ENCODE results near the gene EPHA8.

GRCh38 chr1:22573237-22573636, 9.9 kb downstream of the EPHA8 start:
- TF ChIP-seq, protein P1, sequence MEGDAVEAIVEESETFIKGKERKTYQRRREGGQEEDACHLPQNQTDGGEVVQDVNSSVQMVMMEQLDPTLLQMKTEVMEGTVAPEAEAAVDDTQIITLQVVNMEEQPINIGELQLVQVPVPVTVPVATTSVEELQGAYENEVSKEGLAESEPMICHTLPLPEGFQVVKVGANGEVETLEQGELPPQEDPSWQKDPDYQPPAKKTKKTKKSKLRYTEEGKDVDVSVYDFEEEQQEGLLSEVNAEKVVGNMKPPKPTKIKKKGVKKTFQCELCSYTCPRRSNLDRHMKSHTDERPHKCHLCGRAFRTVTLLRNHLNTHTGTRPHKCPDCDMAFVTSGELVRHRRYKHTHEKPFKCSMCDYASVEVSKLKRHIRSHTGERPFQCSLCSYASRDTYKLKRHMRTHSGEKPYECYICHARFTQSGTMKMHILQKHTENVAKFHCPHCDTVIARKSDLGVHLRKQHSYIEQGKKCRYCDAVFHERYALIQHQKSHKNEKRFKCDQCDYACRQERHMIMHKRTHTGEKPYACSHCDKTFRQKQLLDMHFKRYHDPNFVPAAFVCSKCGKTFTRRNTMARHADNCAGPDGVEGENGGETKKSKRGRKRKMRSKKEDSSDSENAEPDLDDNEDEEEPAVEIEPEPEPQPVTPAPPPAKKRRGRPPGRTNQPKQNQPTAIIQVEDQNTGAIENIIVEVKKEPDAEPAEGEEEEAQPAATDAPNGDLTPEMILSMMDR (IDR thresholded peaks at IDR 0.05; ENCODE audit: insufficient read depth, low read length) = no peak
- TF ChIP-seq SPI1 (IDR thresholded peaks at IDR 0.05; ENCODE audit: borderline replicate concordance, low read depth) (no peak), GABPA (IDR thresholded peaks at IDR 0.05; ENCODE audit: low read depth) (no peak)

Measured in HL-60 (cell line).